GM21526 (cell line): Measurements from ENCODE around the gene MEIKIN.

Source experiments
- ATAC-seq: cut with Tn5 transposase; IDR thresholded peaks from one replicate; pipeline ENCODE4 v1.9.1; 2021; ENCODE audit warnings: moderate library complexity; ENCODE audit not compliant: unreplicated experiment, low FRiP score

MEIKIN gene

GRCh38 chr5:131974622-131974955 is 29.1 kb upstream of the MEIKIN start:
- no peak for ATAC-seq

- ATAC-seq = no peak
Measured at GRCh38 chr5:131974016-131974415, 28.6 kb upstream of the MEIKIN start.

- ATAC-seq = no peak
Measured at GRCh38 chr5:131973089-131973712, 27.7 kb upstream of the MEIKIN start.

GRCh38 chr5:131968396-131968954 is 23.0 kb upstream of the MEIKIN start:
- no peak for ATAC-seq

- ATAC-seq = no peak
Measured at GRCh38 chr5:131966551-131966950, 21.1 kb upstream of the MEIKIN start.

DNA sequence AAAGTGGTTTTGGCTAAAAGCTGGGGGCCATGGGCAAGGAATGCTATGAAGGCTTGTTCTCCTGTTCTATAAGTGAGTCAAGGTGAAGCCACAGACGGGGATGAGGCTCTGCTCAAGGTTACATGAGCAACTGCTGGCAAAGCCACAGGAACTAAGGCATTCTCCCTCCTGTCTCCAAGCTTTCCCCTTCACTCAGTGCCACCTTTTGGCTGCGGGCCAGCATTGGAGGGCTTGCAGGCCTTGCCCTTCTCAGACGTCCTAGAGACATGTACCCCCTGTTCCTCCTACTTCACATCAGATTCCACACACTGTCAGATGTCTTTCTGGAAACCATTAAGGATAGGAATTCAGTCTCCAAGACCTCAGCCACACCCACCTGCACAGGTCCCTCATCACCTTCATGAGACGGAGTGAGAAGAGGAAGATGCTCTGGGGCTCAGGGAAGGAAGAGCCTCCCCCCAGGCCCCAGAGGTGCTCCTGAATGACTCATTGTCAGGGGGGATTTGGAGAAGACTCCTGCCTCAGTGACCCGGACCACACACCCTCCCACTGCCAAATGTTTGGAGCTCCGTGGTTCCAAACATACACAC is 20.5 kb upstream of the MEIKIN start:
- no peak for ATAC-seq

GRCh38 chr5:131959906-131960305 is 14.4 kb upstream of the MEIKIN start:
- no peak for ATAC-seq

DNA sequence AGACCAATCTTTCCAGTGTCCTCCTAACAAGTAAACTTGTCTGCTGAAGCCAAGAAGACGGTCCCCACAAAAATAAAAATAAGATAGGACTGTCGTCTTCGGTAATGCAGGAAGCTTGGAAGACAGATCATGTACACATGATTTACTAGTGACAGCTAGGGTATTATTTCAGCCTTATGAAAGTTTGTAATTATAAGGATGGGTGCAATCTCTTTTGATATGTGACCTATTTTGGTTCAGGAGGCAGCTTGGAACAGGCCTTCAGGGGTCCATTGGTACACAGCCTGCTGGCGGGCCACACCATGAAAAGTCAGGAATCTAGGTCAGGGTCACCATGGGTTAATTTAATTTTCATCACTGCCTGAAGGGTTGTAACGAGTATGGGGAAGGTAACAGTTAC is 13.7 kb upstream of the MEIKIN start:
- ATAC-seq = no peak

DNA sequence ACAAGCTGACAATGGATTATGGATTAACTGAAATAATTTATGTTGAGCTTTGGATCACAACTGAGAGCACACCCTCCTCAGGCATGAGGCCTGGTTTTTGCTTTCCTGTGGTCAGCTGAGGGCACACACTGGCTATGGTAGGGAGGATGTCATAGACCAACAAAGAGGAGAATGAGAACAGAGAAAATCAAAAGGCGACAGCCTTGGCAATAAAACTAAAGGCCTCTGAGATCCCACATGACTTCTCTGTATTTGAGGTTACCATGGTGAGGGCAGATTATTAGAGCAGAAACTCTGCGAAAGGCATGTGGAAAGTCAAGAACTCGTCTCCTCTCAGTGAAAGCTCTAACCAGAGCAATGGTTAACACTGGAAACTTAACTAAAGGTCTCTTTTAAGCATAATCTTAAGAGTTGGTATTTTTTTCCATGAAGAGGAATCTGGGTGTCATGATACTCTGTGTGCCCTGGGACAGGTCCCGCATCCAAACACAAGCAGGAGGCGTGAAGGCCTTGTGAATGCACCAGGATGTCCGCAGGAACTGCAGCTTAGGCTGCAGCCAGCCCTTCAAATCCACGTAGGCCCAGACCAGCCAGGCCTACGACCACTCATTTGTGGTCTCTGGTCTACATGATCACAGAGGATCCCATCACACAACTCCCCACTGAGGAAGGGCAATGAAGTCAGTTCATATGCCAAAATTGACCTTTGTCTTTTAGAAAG is 12.4 kb upstream of the MEIKIN start:
- ATAC-seq = no peak

GRCh38 chr5:131953969-131954368 is 8.5 kb upstream of the MEIKIN start:
- ATAC-seq = no peak

GRCh38 chr5:131952301-131952857 is 6.9 kb upstream of the MEIKIN start:
- no peak for ATAC-seq

- ATAC-seq = no peak
Measured at GRCh38 chr5:131950706-131951105, 5.2 kb upstream of the MEIKIN start.

- no peak for ATAC-seq
Measured at GRCh38 chr5:131947445-131947844, 2.0 kb upstream of the MEIKIN start.

DNA sequence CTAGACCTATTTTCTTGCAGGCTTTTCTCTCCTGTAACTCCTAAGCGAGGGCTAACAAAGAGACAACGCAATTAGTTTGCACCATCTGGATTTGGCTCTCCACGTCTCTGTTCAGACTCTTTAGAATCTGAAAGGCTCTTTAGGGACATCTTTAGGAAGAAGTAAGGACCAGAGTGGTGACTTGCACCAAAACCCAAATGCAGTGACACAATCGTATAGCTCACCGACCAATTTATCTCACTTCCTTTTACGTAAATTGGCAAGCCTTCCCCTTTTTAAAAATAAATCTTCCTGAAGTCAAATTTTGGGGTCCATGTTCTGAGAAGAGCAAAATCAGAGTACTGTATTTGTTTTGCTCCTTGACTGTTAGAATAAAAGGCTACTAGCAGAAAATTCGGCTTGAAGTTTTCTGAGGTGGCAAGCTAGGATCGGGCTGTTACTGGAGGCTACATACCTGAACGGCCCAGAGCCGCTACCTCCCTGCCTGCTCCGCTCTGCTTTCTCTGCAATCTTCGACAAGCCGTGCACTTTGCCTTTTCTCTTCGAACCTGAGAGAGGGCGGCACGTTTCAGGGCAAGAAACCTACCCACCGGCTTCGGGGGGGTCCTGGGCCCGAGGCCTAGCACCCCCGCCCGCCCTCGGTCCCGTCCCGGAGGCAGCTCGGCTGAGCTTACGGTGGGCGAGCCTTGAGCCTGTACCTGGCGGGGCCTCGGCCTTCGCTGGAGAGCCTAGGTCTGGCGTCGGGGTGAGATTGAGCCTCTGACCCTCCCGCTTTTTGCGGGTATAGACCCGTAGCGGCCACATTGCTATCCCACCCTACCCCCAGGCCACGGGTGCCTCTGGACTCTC is 537 bp downstream of the MEIKIN start:
- ATAC-seq = no peak

DNA sequence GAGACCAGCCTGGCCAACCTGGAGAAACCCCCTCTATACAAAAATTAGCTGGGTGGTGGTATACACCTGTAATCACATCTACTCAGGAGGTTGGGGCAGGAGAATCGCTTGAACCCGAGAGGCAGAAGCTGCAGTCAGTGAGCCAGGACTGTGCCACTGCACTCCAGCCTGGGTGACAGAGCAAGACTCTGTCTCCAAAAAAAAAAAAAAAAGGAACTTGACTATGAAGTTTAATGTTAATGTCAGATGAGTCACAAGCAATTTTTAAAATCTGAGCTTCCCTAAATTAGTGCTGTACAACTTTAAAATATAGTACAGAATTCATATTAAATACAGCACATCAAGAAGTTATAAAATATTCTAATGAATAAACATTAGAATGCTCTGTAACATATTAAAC is 1.5 kb downstream of the MEIKIN start:
- no peak for ATAC-seq

GRCh38 chr5:131942016-131942415 is 3.4 kb downstream of the MEIKIN start:
- ATAC-seq = no peak

GRCh38 chr5:131939690-131940345 is 5.6 kb downstream of the MEIKIN start:
- ATAC-seq = no peak

DNA sequence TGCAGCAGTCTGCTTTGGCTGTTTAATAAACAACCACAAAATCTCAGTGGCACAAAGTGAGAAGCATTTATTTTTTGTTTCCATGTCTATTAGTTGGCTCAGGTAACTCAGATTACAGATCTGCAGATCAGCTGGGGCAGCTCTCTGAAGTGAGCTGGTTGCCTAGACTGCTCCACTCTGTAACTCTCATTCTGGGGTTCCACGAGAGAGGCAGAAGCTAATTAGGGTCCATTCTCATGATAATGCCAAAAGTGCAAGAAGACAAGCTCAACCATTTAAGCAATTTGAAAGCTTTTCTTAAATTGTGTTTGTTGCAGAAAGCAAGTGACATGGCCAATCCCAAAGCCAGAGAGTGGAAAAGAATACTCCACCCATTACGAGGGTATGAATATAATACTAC is 13.2 kb downstream of the MEIKIN start:
- no peak for ATAC-seq

DNA sequence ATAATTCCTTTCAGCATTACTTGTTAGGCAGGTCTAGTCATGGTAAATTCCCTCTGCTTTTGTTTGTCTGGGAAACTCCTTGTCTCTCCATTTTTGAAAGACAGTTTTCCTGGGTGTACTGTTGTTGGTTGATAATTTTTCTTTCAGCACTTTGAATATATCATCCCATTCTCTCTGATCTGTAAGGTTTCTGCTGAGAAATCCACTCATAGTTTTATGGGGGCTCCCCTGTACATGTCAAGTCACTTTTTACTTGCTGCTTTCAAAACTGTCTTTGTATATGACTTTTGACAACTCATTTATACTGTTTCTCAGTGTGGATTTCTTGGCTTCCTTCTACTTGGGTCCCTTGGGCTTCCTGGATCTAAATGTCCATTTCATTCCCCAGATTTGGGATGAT is 16.5 kb downstream of the MEIKIN start:
- ATAC-seq = no peak

- no peak for ATAC-seq
Measured at GRCh38 chr5:131926168-131926567, 19.3 kb downstream of the MEIKIN start.
